ENCODE results near the gene SHISA8.

The SHISA8 gene

GRCh38 chr22:41902932-41903421 lies 11.9 kb downstream of the SHISA8 start:
- TF ChIP-seq, protein P1, sequence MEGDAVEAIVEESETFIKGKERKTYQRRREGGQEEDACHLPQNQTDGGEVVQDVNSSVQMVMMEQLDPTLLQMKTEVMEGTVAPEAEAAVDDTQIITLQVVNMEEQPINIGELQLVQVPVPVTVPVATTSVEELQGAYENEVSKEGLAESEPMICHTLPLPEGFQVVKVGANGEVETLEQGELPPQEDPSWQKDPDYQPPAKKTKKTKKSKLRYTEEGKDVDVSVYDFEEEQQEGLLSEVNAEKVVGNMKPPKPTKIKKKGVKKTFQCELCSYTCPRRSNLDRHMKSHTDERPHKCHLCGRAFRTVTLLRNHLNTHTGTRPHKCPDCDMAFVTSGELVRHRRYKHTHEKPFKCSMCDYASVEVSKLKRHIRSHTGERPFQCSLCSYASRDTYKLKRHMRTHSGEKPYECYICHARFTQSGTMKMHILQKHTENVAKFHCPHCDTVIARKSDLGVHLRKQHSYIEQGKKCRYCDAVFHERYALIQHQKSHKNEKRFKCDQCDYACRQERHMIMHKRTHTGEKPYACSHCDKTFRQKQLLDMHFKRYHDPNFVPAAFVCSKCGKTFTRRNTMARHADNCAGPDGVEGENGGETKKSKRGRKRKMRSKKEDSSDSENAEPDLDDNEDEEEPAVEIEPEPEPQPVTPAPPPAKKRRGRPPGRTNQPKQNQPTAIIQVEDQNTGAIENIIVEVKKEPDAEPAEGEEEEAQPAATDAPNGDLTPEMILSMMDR (IDR thresholded peaks at IDR 0.05; ENCODE audit: low read depth, low read length): no peak
- no peak overlapping the region for H3K4me3 ChIP-seq (replicated peaks in 1 of 2; ENCODE audit: low read depth in 2 of 2, low read length in 2 of 2)
- no peak for DNase-seq (ENCODE audit: low read depth in 2 of 2)

DNA sequence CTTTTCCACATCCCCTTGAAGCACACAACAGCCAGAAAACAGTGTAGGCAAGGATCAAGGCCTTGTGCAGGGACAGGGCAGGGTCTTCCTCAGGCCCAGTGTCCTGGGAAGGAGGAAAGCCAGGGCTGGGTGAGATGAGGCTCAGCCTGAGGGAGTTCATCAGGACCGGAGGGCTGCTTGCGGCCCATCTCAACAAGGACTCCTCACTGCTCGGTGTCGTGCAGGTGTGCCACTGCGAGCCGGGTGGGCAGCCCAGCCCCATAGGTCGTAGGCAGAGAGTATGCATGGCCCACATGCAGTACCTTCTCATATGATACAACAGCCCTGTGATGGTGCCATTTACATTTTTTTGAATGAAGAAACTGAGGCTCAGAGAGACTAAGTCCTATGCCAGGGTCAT lies 12.9 kb downstream of the SHISA8 start:
- H3K4me3 ChIP-seq (replicated peaks in 1 of 2; ENCODE audit: low read depth in 2 of 2, low read length in 2 of 2): no peak overlapping the region
- TF ChIP-seq, protein P1 (IDR thresholded peaks at IDR 0.05; ENCODE audit: low read depth, low read length): no peak
- DNase-seq (ENCODE audit: low read depth in 2 of 2): no peak

- H3K4me3 ChIP-seq (replicated peaks in 1 of 2; ENCODE audit: low read depth in 2 of 2, low read length in 2 of 2): no peak overlapping the region
- no peak for DNase-seq (ENCODE audit: low read depth in 2 of 2)
- TF ChIP-seq, protein P1 (IDR thresholded peaks at IDR 0.05; ENCODE audit: low read depth, low read length): no peak
Measured at GRCh38 chr22:41900652-41901312, 14.1 kb downstream of the SHISA8 start.

DNA sequence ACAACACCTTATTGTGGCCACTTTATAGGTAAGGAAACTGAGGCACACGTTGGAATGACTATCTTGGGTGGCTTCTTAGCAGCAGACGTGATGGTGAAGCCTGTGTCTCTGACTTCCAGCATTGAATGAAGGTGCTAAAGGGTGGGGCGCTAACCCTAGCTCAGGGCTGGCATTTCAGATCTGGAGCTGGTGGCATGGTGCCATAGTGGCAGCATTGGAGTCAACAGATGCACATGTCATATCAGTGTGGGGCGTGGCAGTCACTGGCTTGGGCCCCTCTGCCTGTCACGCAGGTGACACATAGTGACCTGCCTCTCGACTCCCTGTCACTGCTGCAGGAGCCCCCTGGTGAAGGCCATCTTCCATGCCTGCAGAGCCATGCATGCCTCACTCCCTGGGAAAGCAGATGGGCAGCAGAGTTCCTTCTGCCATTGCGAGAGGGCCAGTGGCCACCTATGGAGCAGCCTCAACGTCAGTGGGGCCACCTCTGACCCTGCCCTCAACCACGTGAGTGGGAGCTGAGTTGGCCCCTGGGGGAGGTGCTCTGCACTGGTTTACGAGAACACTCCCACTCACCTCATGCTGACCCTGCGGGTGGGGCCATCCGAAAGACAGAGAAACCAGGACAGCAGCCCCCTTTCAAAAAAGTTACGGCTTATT lies 14.8 kb downstream of the SHISA8 start:
- H3K4me3 ChIP-seq (replicated peaks in 1 of 2; ENCODE audit: low read depth in 2 of 2, low read length in 2 of 2): no peak overlapping the region
- DNase-seq (ENCODE audit: low read depth in 2 of 2): no peak
- TF ChIP-seq, protein P1 (IDR thresholded peaks at IDR 0.05; ENCODE audit: low read depth, low read length): no peak

- H3K4me3 ChIP-seq (replicated peaks in 1 of 2; ENCODE audit: low read depth in 2 of 2, low read length in 2 of 2): no peak overlapping the region
- TF ChIP-seq, protein P1 (IDR thresholded peaks at IDR 0.05; ENCODE audit: low read depth, low read length): no peak
- no peak for DNase-seq (ENCODE audit: low read depth in 2 of 2)
Measured at GRCh38 chr22:41899110-41899509, 15.8 kb downstream of the SHISA8 start.

DNA sequence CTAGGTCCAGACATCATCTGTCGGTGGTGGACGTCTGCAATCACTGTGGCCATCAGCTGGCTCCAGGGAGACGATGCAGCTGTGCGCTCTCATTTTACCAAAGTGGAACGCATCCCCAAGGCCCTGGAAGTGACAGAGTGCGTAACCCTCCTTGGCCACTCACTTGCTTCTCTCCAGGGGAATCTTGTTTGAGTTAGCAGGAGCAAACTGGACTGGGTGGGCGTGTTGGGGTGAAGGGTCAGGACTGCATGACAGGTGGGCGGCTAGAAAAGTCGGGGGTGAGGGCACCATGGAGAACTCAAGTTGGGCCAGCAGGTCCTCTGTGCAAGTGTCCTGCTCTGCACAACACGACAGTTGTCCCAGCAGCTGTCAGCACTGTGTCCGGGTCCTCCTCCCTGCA lies 16.2 kb downstream of the SHISA8 start:
- TF ChIP-seq, protein P1 (IDR thresholded peaks at IDR 0.05; ENCODE audit: low read depth, low read length): no peak
- no peak for DNase-seq (ENCODE audit: low read depth in 2 of 2)
- H3K4me3 ChIP-seq (replicated peaks in 1 of 2; ENCODE audit: low read depth in 2 of 2, low read length in 2 of 2): no peak overlapping the region
